Ovary (tissue), 9 donors: ENCODE results near the gene AFAP1L1. TPM values are rescaled to one million over a fixed set of nuclear protein-coding genes. Genes with fewer than 3 reads are reported as not detected.

Source experiments
- DNase-seq, 5 donors: peaks; one replicate each; pipeline ENCODE4 v3.0.0-alpha.2; 2019 to 2020
- H3K27ac ChIP-seq, 2 donors: fragments of 200-600 bp; one replicate each; pipeline versions ENCODE4 v1.5.1 to v1.8.0; 2019 to 2022
- H3K27me3 ChIP-seq: fragments of 200-600 bp; one replicate; pipeline ENCODE4 v1.8.0; 2022
- H3K36me3 ChIP-seq: fragments of 200-600 bp; sonication (generic); one replicate; pipeline ENCODE4 v1.5.1; 2019
- H3K4me1 ChIP-seq: one replicate; pipeline ENCODE4 v1.8.1; 2013; ENCODE audit warnings: mild to moderate bottlenecking, moderate library complexity; ENCODE audit not compliant: insufficient read depth
- H3K4me3 ChIP-seq: fragments of 200-600 bp; sonication (generic); one replicate; pipeline ENCODE4 v1.5.1; 2017
- H3K9me3 ChIP-seq, 2 donors: fragments of 200-600 bp in 1 of 2; sonication (generic) in 1 of 2; one replicate each; pipeline versions ENCODE4 v1.5.1 to v1.8.1; 2013 to 2019; ENCODE audit warnings: mild to moderate bottlenecking in 1 of 2, moderate library complexity in 1 of 2
- EP300 ChIP-seq: sonication (generic); formaldehyde crosslinking; IDR thresholded peaks from one replicate; pipeline ENCODE4 v1.6.1; 2017; ENCODE audit warnings: antibody characterized with exemption
- POLR2A ChIP-seq: fragments of 450-650 bp; IDR thresholded peaks from one replicate; pipeline ENCODE4 v1.6.1; 2017; ENCODE audit warnings: antibody characterized with exemption, mild to moderate bottlenecking, moderate library complexity
- WGBS, 3 donors: extraction: QIAGEN DNeasy Blood & Tissue Kit in 1 of 3; methylation state at CpG; one replicate each; pipeline versions ENCODE4 v1.1.5 to v1.1.7; 2013 to 2017; 5-methylcytosine and 5-hydroxymethylcytosine counted together
- intact Hi-C, 4 donors: fragments of 100-400 bp; cut with DNase I; formaldehyde crosslinking; loops; one replicate each; pipeline versions ENCODE4 v1.11.0 to v1.15.1; 2022 to 2023
- polyA plus RNA-seq, 2 donors: library from polyadenylated mRNA; stranded (reverse); fragments of 200-250 nt in 1 of 2; fragments of 350-450 nt in 1 of 2; fragmentation: Illumina TruSeq in 1 of 2; extraction: RNeasy Lipid Tissue Mini Kit (QIAGEN cat#74804) in 1 of 2; gene quantifications; one replicate each; pipeline ENCODE4 v1.2.3, GENCODE V29; 2013 to 2014
- total RNA-seq, 7 donors: library from RNA; depleted of rRNA in 2 of 7; stranded (reverse); fragments of >200 nt in 2 of 7; fragmentation: NEBNext Ultra II Directional in 3 of 7; extraction: Animal tissue kit (Norgen Biotek cat#: 25700) in 3 of 7; gene quantifications; one replicate each; pipeline versions ENCODE4 v1.1.0 to v1.2.4, GENCODE V29; 2016 to 2023
- TF ChIP-seq, protein P1 (sequence below), 3 donors: fragments of 450-650 bp in 2 of 3; fragments of 200-600 bp in 1 of 3; IDR thresholded peaks; one replicate each; pipeline versions ENCODE4 v1.5.1 to v1.8.0; 2016 to 2022; ENCODE audit warnings: antibody characterized with exemption in 3 of 3, mild to moderate bottlenecking in 1 of 3
- donor health status: DM: no; HTN: no; CAD: no; lungs with moderate emphysema.
- donor health status: DM: no; HTN: no; CAD: no.
- donor health status: Bipolar disorder and iron deficiency.
- donor health status: DM: yes; HTN: yes; CAD: no.
- donor health status: DM: no; HTN: no; CAD: no.
- donor health status: DM: yes; HTN: yes; CAD: no.

The AFAP1L1 gene
- total and polyA plus RNA-seq, 9 donors: 3.2 to 17.8 (median 8.3) TPM

DNA sequence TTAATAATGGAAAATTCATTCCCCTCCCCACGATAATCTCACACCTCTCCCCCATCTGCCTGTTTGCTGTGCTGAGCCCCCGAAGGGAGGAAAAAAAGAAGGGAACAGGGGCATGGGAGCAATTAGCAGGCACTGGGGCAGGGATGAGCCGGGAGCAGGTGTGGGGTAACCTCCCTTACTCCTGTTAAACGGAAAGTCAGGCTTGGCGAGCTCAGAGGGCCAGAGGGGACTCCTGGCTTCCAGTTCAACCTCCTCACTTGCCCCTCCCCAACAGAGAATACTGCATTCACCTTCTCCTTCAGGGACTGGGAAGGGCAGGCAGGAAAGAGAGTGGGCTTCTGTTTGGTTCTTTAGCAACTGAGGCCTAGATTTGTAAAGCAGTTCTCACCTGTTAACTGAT is 1.6 kb downstream of the AFAP1L1 start:
- Histone ChIP-seq H3K36me3 (no peaks in the 10 kb centered on the region), H3K4me3 (no peak overlapping the region), H3K9me3 (no peaks in the 10 kb centered on the region), H3K27ac (no peak overlapping the region), H3K27me3 (no peaks in the 10 kb centered on the region), H3K4me1 (peaks cover 2% of the 10 kb centered on the region)
- no peak for TF ChIP-seq EP300
- TF ChIP-seq POLR2A: no peak
- TF ChIP-seq, protein P1, sequence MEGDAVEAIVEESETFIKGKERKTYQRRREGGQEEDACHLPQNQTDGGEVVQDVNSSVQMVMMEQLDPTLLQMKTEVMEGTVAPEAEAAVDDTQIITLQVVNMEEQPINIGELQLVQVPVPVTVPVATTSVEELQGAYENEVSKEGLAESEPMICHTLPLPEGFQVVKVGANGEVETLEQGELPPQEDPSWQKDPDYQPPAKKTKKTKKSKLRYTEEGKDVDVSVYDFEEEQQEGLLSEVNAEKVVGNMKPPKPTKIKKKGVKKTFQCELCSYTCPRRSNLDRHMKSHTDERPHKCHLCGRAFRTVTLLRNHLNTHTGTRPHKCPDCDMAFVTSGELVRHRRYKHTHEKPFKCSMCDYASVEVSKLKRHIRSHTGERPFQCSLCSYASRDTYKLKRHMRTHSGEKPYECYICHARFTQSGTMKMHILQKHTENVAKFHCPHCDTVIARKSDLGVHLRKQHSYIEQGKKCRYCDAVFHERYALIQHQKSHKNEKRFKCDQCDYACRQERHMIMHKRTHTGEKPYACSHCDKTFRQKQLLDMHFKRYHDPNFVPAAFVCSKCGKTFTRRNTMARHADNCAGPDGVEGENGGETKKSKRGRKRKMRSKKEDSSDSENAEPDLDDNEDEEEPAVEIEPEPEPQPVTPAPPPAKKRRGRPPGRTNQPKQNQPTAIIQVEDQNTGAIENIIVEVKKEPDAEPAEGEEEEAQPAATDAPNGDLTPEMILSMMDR (IDR thresholded peaks at IDR 0.05): no peak
- no peak for DNase-seq
- intact Hi-C loops: no loop called here
- 47 to 77% (median 56%) methylated on average over 5 of the region's 5 CpGs for WGBS, 3 donors

DNA sequence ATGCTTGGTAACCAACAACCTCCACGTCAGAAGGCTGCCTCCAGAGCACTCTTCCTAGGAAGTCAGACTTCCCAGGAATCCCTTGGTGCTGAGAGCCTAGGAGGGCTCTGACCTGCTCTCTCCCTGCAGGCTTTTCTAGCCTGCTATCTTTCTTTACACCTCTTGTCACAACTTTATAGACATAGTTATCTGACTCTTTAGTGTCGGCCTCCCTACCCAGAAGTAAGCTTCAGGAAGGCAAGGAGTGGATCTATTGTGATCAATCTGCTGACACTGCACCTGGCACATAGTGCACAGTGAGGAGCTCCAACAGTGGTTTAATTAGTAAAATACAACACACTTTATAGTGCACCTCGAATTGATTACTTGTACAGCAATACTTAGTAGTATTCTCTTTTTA is 2.3 kb downstream of the AFAP1L1 start:
- Histone ChIP-seq H3K4me1 (peaks cover 2% of the 10 kb centered on the region), H3K4me3 (no peak overlapping the region), H3K27me3 (no peaks in the 10 kb centered on the region), H3K27ac (no peak overlapping the region), H3K36me3 (no peaks in the 10 kb centered on the region), H3K9me3 (no peaks in the 10 kb centered on the region)
- WGBS, 3 donors: 75 to 78% (median 75%) methylated on average over 3 of the region's 3 CpGs
- DNase-seq: no peak
- no peak for TF ChIP-seq POLR2A
- TF ChIP-seq, protein P1 (IDR thresholded peaks at IDR 0.05): no peak
- TF ChIP-seq EP300: no peak
- intact Hi-C loops: loop anchor here in 1 of 4 donors (2.0 kb wide), 1 partner anchor 57 kb away; no protein-coding TSS in a partner anchor

DNA sequence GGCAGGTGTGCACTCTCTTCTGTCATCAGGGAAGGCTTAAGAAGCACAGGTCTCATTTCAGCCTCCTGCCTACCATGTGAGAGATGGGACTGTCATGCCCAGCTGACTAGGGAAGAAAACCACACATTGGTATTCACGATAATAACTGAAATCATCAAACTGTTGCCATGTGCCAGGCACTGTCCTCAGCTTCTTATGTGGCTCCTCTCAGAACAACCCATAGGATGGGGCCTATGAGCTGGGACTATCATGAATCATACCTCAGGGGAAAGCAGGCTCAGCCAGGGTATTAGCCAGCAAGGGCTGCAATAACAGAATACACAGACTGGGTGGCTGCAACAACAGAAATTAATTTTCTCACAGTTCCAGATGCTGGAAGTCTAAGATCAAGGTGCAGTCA is 3.3 kb downstream of the AFAP1L1 start:
- no peak for DNase-seq
- peaks cover 2% of the 10 kb centered on the region for H3K4me1 ChIP-seq
- no peaks in the 10 kb centered on the region for H3K9me3 ChIP-seq
- no peak overlapping the region for H3K27ac ChIP-seq
- H3K36me3 ChIP-seq: no peaks in the 10 kb centered on the region
- WGBS, 3 donors: 83 to 100% (median 90%) methylated on average over 1 of the region's 1 CpG
- intact Hi-C loops: loop anchor here in 1 of 4 donors (2.0 kb wide), 1 partner anchor 56 kb away; no protein-coding TSS in a partner anchor
- no peaks in the 10 kb centered on the region for H3K27me3 ChIP-seq
- no peak overlapping the region for H3K4me3 ChIP-seq
- no peak for TF ChIP-seq POLR2A
- TF ChIP-seq, protein P1 (IDR thresholded peaks at IDR 0.05): no peak
- no peak for TF ChIP-seq EP300

DNA sequence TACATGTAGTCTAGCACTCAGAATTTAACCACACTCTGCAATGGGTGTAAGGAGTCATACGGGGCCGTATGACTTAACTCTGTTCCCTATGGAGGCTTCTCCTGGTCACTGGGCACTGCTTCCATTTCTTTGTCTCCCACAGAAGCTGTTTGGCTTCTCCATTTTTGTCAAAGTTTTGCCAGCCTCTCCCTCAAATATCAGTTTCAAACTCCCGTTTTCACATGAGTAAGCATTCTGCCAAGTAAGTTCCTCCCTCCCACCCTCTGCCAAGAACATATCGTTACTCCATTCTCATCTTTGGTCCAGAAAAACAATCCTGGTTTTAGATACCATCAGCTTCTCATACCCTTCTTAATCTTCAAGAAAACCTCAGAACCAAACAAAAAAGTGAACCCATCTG is 6.1 kb downstream of the AFAP1L1 start:
- Histone ChIP-seq H3K36me3 (no peaks in the 10 kb centered on the region), H3K4me1 (no peaks in the 10 kb centered on the region), H3K27me3 (no peaks in the 10 kb centered on the region), H3K27ac (no peak overlapping the region), H3K4me3 (no peak overlapping the region), H3K9me3 (no peaks in the 10 kb centered on the region)
- DNase-seq: no peak
- intact Hi-C loops: no loop called here
- TF ChIP-seq, protein P1 (IDR thresholded peaks at IDR 0.05): no peak
- TF ChIP-seq POLR2A (no peak), EP300 (no peak)
- 33 to 41% (median 38%) methylated on average over 4 of the region's 4 CpGs for WGBS, 3 donors
